Sigmoid colon (tissue), 4 donors: ENCODE data around the gene R3HDM2.

Experiments used
- EP300 ChIP-seq, 4 donors: sonication (generic); formaldehyde crosslinking; IDR thresholded peaks; one replicate each; pipeline ENCODE4 v1.6.1; 2017; ENCODE audit warnings: antibody characterized with exemption in 4 of 4
- POLR2A ChIP-seq, 2 donors: fragments of 450-650 bp; IDR thresholded peaks; one replicate each; pipeline ENCODE4 v1.6.1; 2016; ENCODE audit warnings: antibody characterized with exemption in 2 of 2, mild to moderate bottlenecking in 2 of 2, moderate library complexity in 2 of 2
- TF ChIP-seq, protein P1 (sequence below), 4 experiments: fragments of 450-650 bp in 3 of 4; fragments of 200-600 bp in 1 of 4; IDR thresholded peaks; one replicate each; pipeline ENCODE4 v1.5.1; 2016 to 2019; ENCODE audit warnings: antibody characterized with exemption in 4 of 4, mild to moderate bottlenecking in 3 of 4, moderate library complexity in 2 of 4

- TF ChIP-seq, protein P1, sequence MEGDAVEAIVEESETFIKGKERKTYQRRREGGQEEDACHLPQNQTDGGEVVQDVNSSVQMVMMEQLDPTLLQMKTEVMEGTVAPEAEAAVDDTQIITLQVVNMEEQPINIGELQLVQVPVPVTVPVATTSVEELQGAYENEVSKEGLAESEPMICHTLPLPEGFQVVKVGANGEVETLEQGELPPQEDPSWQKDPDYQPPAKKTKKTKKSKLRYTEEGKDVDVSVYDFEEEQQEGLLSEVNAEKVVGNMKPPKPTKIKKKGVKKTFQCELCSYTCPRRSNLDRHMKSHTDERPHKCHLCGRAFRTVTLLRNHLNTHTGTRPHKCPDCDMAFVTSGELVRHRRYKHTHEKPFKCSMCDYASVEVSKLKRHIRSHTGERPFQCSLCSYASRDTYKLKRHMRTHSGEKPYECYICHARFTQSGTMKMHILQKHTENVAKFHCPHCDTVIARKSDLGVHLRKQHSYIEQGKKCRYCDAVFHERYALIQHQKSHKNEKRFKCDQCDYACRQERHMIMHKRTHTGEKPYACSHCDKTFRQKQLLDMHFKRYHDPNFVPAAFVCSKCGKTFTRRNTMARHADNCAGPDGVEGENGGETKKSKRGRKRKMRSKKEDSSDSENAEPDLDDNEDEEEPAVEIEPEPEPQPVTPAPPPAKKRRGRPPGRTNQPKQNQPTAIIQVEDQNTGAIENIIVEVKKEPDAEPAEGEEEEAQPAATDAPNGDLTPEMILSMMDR (IDR thresholded peaks at IDR 0.05): no peak
- TF ChIP-seq EP300 (IDR thresholded peaks at IDR 0.05): no peak
- no peak for TF ChIP-seq POLR2A (IDR thresholded peaks at IDR 0.05)
Observed at GRCh38 chr12:57381693-57382220, 49.1 kb downstream of the R3HDM2 start.
